AG08395 (cell line): Measurements from ENCODE around the gene TUBB2A.
"Not testable (repeated sequence)": the region's sequence is repeated elsewhere in the genome, so short reads cannot be mapped to it uniquely, and the experiment has no call there.

Experiments used
- DNase-seq: peaks from one replicate; pipeline ENCODE4 v3.0.0; 2012; ENCODE audit warnings: mixed read lengths, low spot score

TUBB2A gene

GRCh38 chr6:3157131-3157933 lies at the start of gene TUBB2A:
Gene TUBB2A (minus strand): TSS chr6:3157544. CDS start chr6:3157463, 81 bp downstream.
- peak; percentile 97 for DNase-seq

GRCh38 chr6:3206339-3207015 lies 49.1 kb upstream of the TUBB2A start:
- no peak for DNase-seq

GRCh38 chr6:3205913-3206312 lies 48.6 kb upstream of the TUBB2A start:
- DNase-seq = peak; percentile 62

- no peak for DNase-seq
Measured at GRCh38 chr6:3204921-3205320, 47.6 kb upstream of the TUBB2A start.

- DNase-seq = no peak
Measured at GRCh38 chr6:3202999-3203696, 45.8 kb upstream of the TUBB2A start.

- DNase-seq = no peak
Measured at GRCh38 chr6:3201388-3201787, 44.0 kb upstream of the TUBB2A start.

- DNase-seq = no peak
Measured at GRCh38 chr6:3200682-3201081, 43.3 kb upstream of the TUBB2A start.

GRCh38 chr6:3199382-3199781 lies 42.0 kb upstream of the TUBB2A start:
- DNase-seq = no peak

GRCh38 chr6:3197734-3198133 lies 40.4 kb upstream of the TUBB2A start:
- DNase-seq = not testable (repeated sequence)

GRCh38 chr6:3196770-3197169 lies 39.4 kb upstream of the TUBB2A start:
- no peak for DNase-seq

GRCh38 chr6:3195695-3196497 lies 38.6 kb upstream of the TUBB2A start:
- no peak for DNase-seq

- no peak for DNase-seq
Measured at GRCh38 chr6:3195420-3195694, 38.0 kb upstream of the TUBB2A start.

GRCh38 chr6:3194535-3195419 lies 37.4 kb upstream of the TUBB2A start:
- no peak for DNase-seq

GRCh38 chr6:3193102-3193849 lies 35.9 kb upstream of the TUBB2A start:
- no peak for DNase-seq

GRCh38 chr6:3190779-3191178 lies 33.4 kb upstream of the TUBB2A start:
- no peak for DNase-seq

- no peak for DNase-seq
Measured at GRCh38 chr6:3190056-3190455, 32.7 kb upstream of the TUBB2A start.

GRCh38 chr6:3189192-3189591 lies 31.8 kb upstream of the TUBB2A start:
- DNase-seq = not testable (repeated sequence)

GRCh38 chr6:3188262-3188661 lies 30.9 kb upstream of the TUBB2A start:
- DNase-seq = no peak

GRCh38 chr6:3186974-3187382 lies 29.6 kb upstream of the TUBB2A start:
- no peak for DNase-seq

GRCh38 chr6:3183066-3183465 lies 25.7 kb upstream of the TUBB2A start:
- no peak for DNase-seq

- DNase-seq = no peak
Measured at GRCh38 chr6:3181105-3181504, 23.8 kb upstream of the TUBB2A start.
